HG03066 (cell line): ENCODE measurements around the gene VAV2.

Experiments
- ATAC-seq: cut with Tn5 transposase; IDR thresholded peaks from one replicate; pipeline ENCODE4 v1.9.1; 2021; ENCODE audit warnings: low read depth; ENCODE audit not compliant: unreplicated experiment

VAV2 gene

GRCh38 chr9:133991964-133992779, at the start of gene VAV2:
VAV2 (minus strand) TSS chr9:133992324; CDS start chr9:133992278, 46 bp downstream.
- peak; percentile 44 for ATAC-seq

GRCh38 chr9:134041649-134041962, 49.5 kb upstream of the VAV2 start:
- ATAC-seq, result no peak

- ATAC-seq, result no peak
These were observed 48.9 kb upstream of the VAV2 start for GRCh38 chr9:134040781-134041648.

- ATAC-seq, result no peak
These were observed 48.0 kb upstream of the VAV2 start for GRCh38 chr9:134040176-134040565.

GRCh38 chr9:134039386-134040175, 47.5 kb upstream of the VAV2 start:
- no peak for ATAC-seq

GRCh38 chr9:134037641-134038040, 45.5 kb upstream of the VAV2 start:
- no peak for ATAC-seq

- no peak for ATAC-seq
These were observed 44.0 kb upstream of the VAV2 start for GRCh38 chr9:134036130-134036529.

GRCh38 chr9:134035041-134036039, 43.2 kb upstream of the VAV2 start:
- no peak for ATAC-seq

- no peak for ATAC-seq
These were observed 42.3 kb upstream of the VAV2 start for GRCh38 chr9:134034215-134035040.

- no peak for ATAC-seq
These were observed 41.5 kb upstream of the VAV2 start for GRCh38 chr9:134033516-134034214.

GRCh38 chr9:134032456-134033222, 40.5 kb upstream of the VAV2 start:
- no peak for ATAC-seq

GRCh38 chr9:134031783-134032182, 39.7 kb upstream of the VAV2 start:
- ATAC-seq, result no peak

- ATAC-seq, result no peak
These were observed 38.8 kb upstream of the VAV2 start for GRCh38 chr9:134030821-134031470.

- no peak for ATAC-seq
These were observed 37.4 kb upstream of the VAV2 start for GRCh38 chr9:134029248-134030226.

GRCh38 chr9:134028575-134029247, 36.6 kb upstream of the VAV2 start:
- no peak for ATAC-seq
